ENCODE data around the gene C12orf75. TPM values are rescaled to one million over a fixed set of nuclear protein-coding genes. Genes with fewer than 3 reads are reported as not detected.
A peak's percentile ranks its signal among the peaks of the same experiment; 100 is the strongest.
"Not testable (repeated sequence)": the region's sequence is repeated elsewhere in the genome, so short reads cannot be mapped to it uniquely, and the experiment has no call there.

C12orf75 gene
- total RNA-seq, 3 donors from 2014 or later, result 47.4 to 119 (median 81.7) TPM

GRCh38 chr12:105338966-105339365 is 8.5 kb downstream of the C12orf75 start:
- intact Hi-C loops (cut with DNase I, micrococcal nuclease), result no loop called here
- H3K36me3 ChIP-seq (ENCODE audit: low read depth), result no peaks in the 10 kb centered on the region
- H3K4me1 ChIP-seq (ENCODE audit: low read depth), result no peaks in the 10 kb centered on the region
- ATAC-seq (no peak), DNase-seq (no peak)
- peaks cover 9% of the 10 kb centered on the region for H3K9me3 ChIP-seq
- H3K4me3 ChIP-seq, result no peak overlapping the region
- TF ChIP-seq CTCF (IDR thresholded peaks at IDR 0.05), result no peak

GRCh38 chr12:105341010-105341409 is 10.5 kb downstream of the C12orf75 start:
- H3K4me1 ChIP-seq (ENCODE audit: low read depth), result no peaks in the 10 kb centered on the region
- DNase-seq (no peak), ATAC-seq (no peak)
- no peak overlapping the region for H3K4me3 ChIP-seq
- intact Hi-C loops (cut with DNase I, micrococcal nuclease), result no loop called here
- no peak for TF ChIP-seq CTCF (IDR thresholded peaks at IDR 0.05)
- peaks cover 9% of the 10 kb centered on the region for H3K9me3 ChIP-seq
- H3K36me3 ChIP-seq (ENCODE audit: low read depth), result no peaks in the 10 kb centered on the region

- DNase-seq, result not testable (repeated sequence)
Observed at GRCh38 chr12:105341620-105342019, 11.1 kb downstream of the C12orf75 start.

GRCh38 chr12:105342464-105342863 is 12.0 kb downstream of the C12orf75 start:
- intact Hi-C loops (cut with DNase I, micrococcal nuclease), result no loop called here
- Histone ChIP-seq H3K4me1 (ENCODE audit: low read depth) (no peaks in the 10 kb centered on the region), H3K4me3 (no peak overlapping the region), H3K9me3 (peaks cover 9% of the 10 kb centered on the region), H3K36me3 (ENCODE audit: low read depth) (no peaks in the 10 kb centered on the region)
- no peak for TF ChIP-seq CTCF (IDR thresholded peaks at IDR 0.05)
- no peak for DNase-seq
- no peak for ATAC-seq

More at GRCh38 chr12:105341620-105342019, 11.1 kb downstream of the C12orf75 start:
- H3K36me3 ChIP-seq (ENCODE audit: low read depth); H3K4me1 ChIP-seq (ENCODE audit: low read depth); H3K4me3 ChIP-seq; H3K9me3 ChIP-seq; intact Hi-C loops (cut with DNase I, micrococcal nuclease): not testable (repeated sequence)
- ATAC-seq, result peak; percentile 11

GRCh38 chr12:105343836-105344235 is 13.3 kb downstream of the C12orf75 start:
- no peaks in the 10 kb centered on the region for H3K4me1 ChIP-seq (ENCODE audit: low read depth)
- peaks cover 9% of the 10 kb centered on the region for H3K9me3 ChIP-seq
- intact Hi-C loops (cut with DNase I, micrococcal nuclease), result no loop called here
- no peaks in the 10 kb centered on the region for H3K36me3 ChIP-seq (ENCODE audit: low read depth)
- DNase-seq, result no peak
- TF ChIP-seq CTCF (IDR thresholded peaks at IDR 0.05), result no peak
- H3K4me3 ChIP-seq, result no peak overlapping the region
- no peak for ATAC-seq

- H3K4me3 ChIP-seq, result no peak overlapping the region
- TF ChIP-seq CTCF (IDR thresholded peaks at IDR 0.05), result no peak
- no peak for DNase-seq
- no peaks in the 10 kb centered on the region for H3K4me1 ChIP-seq (ENCODE audit: low read depth)
- no peaks in the 10 kb centered on the region for H3K9me3 ChIP-seq
- intact Hi-C loops (cut with DNase I, micrococcal nuclease), result no loop called here
- no peaks in the 10 kb centered on the region for H3K36me3 ChIP-seq (ENCODE audit: low read depth)
- no peak for ATAC-seq
Observed at GRCh38 chr12:105347499-105347898, 17.0 kb downstream of the C12orf75 start.

Data from mucosa of descending colon (tissue), 3 donors.